ENCODE results near the gene RRAGB. TPM values are rescaled to one million over a fixed set of nuclear protein-coding genes. Genes with fewer than 3 reads are reported as not detected.
A peak's percentile ranks its signal among the peaks of the same experiment; 100 is the strongest.
"Not testable (repeated sequence)": the region's sequence is repeated elsewhere in the genome, so short reads cannot be mapped to it uniquely, and the experiment has no call there.

Gene RRAGB
- total RNA-seq, 2 donors from 2014 or later: 10.9 to 12.7 TPM

- intact Hi-C loops (cut with DNase I, micrococcal nuclease): no loop called here
- no peak for ATAC-seq
Measured at GRCh38 chrX:55754861-55755294, 37.3 kb downstream of the RRAGB start.

GRCh38 chrX:55758033-55758432 lies 40.5 kb downstream of the RRAGB start:
- DNase-seq: no peak
- ATAC-seq: no peak
- intact Hi-C loops (cut with DNase I, micrococcal nuclease): no loop called here

More at GRCh38 chrX:55754861-55755294, 37.3 kb downstream of the RRAGB start:
- DNase-seq: no peak

- no peak for DNase-seq
- intact Hi-C loops (cut with DNase I, micrococcal nuclease): no loop called here
- ATAC-seq: no peak
Measured at GRCh38 chrX:55759478-55759877, 41.9 kb downstream of the RRAGB start.

GRCh38 chrX:55767100-55767499 lies 49.6 kb downstream of the RRAGB start:
- intact Hi-C loops (cut with DNase I, micrococcal nuclease): no loop called here
- DNase-seq: no peak

GRCh38 chrX:55774419-55774818 lies 56.9 kb downstream of the RRAGB start:
- ATAC-seq; DNase-seq; intact Hi-C loops (cut with DNase I, micrococcal nuclease): not testable (repeated sequence)

More at GRCh38 chrX:55767100-55767499, 49.6 kb downstream of the RRAGB start:
- no peak for ATAC-seq

- intact Hi-C loops (cut with DNase I, micrococcal nuclease): no loop called here
- no peak for ATAC-seq
- DNase-seq: no peak
Measured at GRCh38 chrX:55777596-55777995, 60.0 kb downstream of the RRAGB start.

GRCh38 chrX:55778322-55778721 lies 60.8 kb downstream of the RRAGB start:
- intact Hi-C loops (cut with DNase I, micrococcal nuclease): no loop called here
- ATAC-seq: no peak
- no peak for DNase-seq

- DNase-seq (no peak), ATAC-seq (no peak)
- intact Hi-C loops (cut with DNase I, micrococcal nuclease): no loop called here
Measured at GRCh38 chrX:55783723-55784122, 66.2 kb downstream of the RRAGB start.

GRCh38 chrX:55787063-55787462 lies 69.5 kb downstream of the RRAGB start:
- intact Hi-C loops (cut with DNase I, micrococcal nuclease): no loop called here
- no peak for DNase-seq
- no peak for ATAC-seq

GRCh38 chrX:55787727-55788126 lies 70.2 kb downstream of the RRAGB start:
- ATAC-seq: no peak
- intact Hi-C loops (cut with DNase I, micrococcal nuclease): no loop called here
- no peak for DNase-seq

GRCh38 chrX:55794405-55794804 lies 76.9 kb downstream of the RRAGB start:
- DNase-seq: no peak
- intact Hi-C loops (cut with DNase I, micrococcal nuclease): no loop called here
- no peak for ATAC-seq

- intact Hi-C loops (cut with DNase I, micrococcal nuclease): no loop called here
- DNase-seq: no peak
- no peak for ATAC-seq
Measured at GRCh38 chrX:55796496-55796895, 78.9 kb downstream of the RRAGB start.

GRCh38 chrX:55801811-55802210 lies 84.3 kb downstream of the RRAGB start:
- ATAC-seq (peak; percentile 64), DNase-seq (peak in 1 of 2 donors; percentile 7)
- intact Hi-C loops (cut with DNase I, micrococcal nuclease): no loop called here

Other genes starting within 250 kb of the RRAGB start
- gene USP51, start 227.9 kb upstream of the RRAGB start, total RNA-seq: under 1 TPM; 0.21 to 0.81 TPM
- gene FOXR2, start 94.3 kb upstream of the RRAGB start, total RNA-seq: not detected